ENCODE data around the gene TFF1. TPM values are rescaled to one million over a fixed set of nuclear protein-coding genes. Genes with fewer than 3 reads are reported as not detected.
A peak's percentile ranks its signal among the peaks of the same experiment; 100 is the strongest.

The TFF1 gene
- total and polyA plus RNA-seq, 11 donors, result not detected

GRCh38 chr21:42353623-42354022 is 12.7 kb downstream of the TFF1 start:
- H3K9me3 ChIP-seq, result peaks cover 0 to 31% (median 11%) of the 10 kb centered on the region in 12 donors
- H3K27me3 ChIP-seq, result peaks cover 0 to 3% (median 0%) of the 10 kb centered on the region in 9 donors
- ATAC-seq (no peak), DNase-seq (no peak)
- no peaks in the 10 kb centered on the region for H3K36me3 ChIP-seq
- TF ChIP-seq CTCF (IDR thresholded peaks at IDR 0.05), result no peak
- no peak for TF ChIP-seq POLR2A (IDR thresholded peaks at IDR 0.05)
- H3K4me3 ChIP-seq, result no peak overlapping the region
- no peaks in the 10 kb centered on the region for H3K4me1 ChIP-seq
- intact Hi-C loops (cut with DNase I), result loop anchor here in 1 of 10 donors (2.0 kb wide), 1 partner anchor 31 kb away; no protein-coding TSS in a partner anchor
- 78 to 88% (median 79%) methylated on average over 5 of the region's 5 CpGs for WGBS, 4 donors
- no peak overlapping the region for H3K27ac ChIP-seq

- no peak overlapping the region for H3K27ac ChIP-seq
- WGBS, 4 donors, result 77 to 90% (median 84%) methylated on average over 14 of the region's 14 CpGs
- no peak for ATAC-seq
- H3K4me3 ChIP-seq, result no peak overlapping the region
- intact Hi-C loops (cut with DNase I), result no loop called here
- peaks cover 0 to 5% (median 0%) of the 10 kb centered on the region in 9 donors for H3K27me3 ChIP-seq
- no peak for TF ChIP-seq POLR2A (IDR thresholded peaks at IDR 0.05)
- H3K36me3 ChIP-seq, result no peaks in the 10 kb centered on the region
- DNase-seq, result no peak
- H3K4me1 ChIP-seq, result no peaks in the 10 kb centered on the region
- peaks cover 0 to 31% (median 11%) of the 10 kb centered on the region in 12 donors for H3K9me3 ChIP-seq
Observed at GRCh38 chr21:42352441-42353095, 13.8 kb downstream of the TFF1 start.

- Histone ChIP-seq H3K27ac (no peak overlapping the region), H3K27me3 (peaks cover 0 to 5% (median 0%) of the 10 kb centered on the region in 9 donors), H3K4me3 (no peak overlapping the region), H3K9me3 (peaks cover 0 to 28% (median 8%) of the 10 kb centered on the region in 12 donors), H3K4me1 (no peaks in the 10 kb centered on the region), H3K36me3 (no peaks in the 10 kb centered on the region)
- DNase-seq, result no peak
- intact Hi-C loops (cut with DNase I), result no loop called here
- TF ChIP-seq POLR2A (IDR thresholded peaks at IDR 0.05), result no peak
- ATAC-seq, result no peak
- 77 to 84% (median 80%) methylated on average over 11 of the region's 11 CpGs for WGBS, 4 donors
Observed at GRCh38 chr21:42351626-42352440, 14.5 kb downstream of the TFF1 start.

- H3K27me3 ChIP-seq, result peaks cover 0 to 11% (median 0%) of the 10 kb centered on the region in 9 donors
- peaks cover 0 to 22% (median 6%) of the 10 kb centered on the region in 12 donors for H3K9me3 ChIP-seq
- H3K36me3 ChIP-seq, result no peaks in the 10 kb centered on the region
- TF ChIP-seq POLR2A (IDR thresholded peaks at IDR 0.05), result no peak
- no peak for TF ChIP-seq CTCF (IDR thresholded peaks at IDR 0.05)
- no peak for DNase-seq
- ATAC-seq, result peak in 1 of 4 donors; percentile 33
- H3K4me3 ChIP-seq, result no peak within 1 kb of the TSS
- WGBS, 4 donors, result 62 to 76% (median 70%) methylated on average over 13 of the region's 13 CpGs
- no peaks in the 10 kb centered on the region for H3K4me1 ChIP-seq
- no peak within 1 kb of the TSS for H3K27ac ChIP-seq
- intact Hi-C loops (cut with DNase I), result no loop called here
Observed at GRCh38 chr21:42350927-42351426, 15.4 kb downstream of the TFF1 start, which contains the start of gene TFF2. Gene TFF2 (minus strand): TSS chr21:42350994. CDS start chr21:42350957, 37 bp downstream.
